HG03135 (cell line): Measurements from ENCODE around the gene USP37.

Source experiments
- ATAC-seq: cut with Tn5 transposase; IDR thresholded peaks from one replicate; pipeline ENCODE4 v1.9.1; 2021; ENCODE audit warnings: mild to moderate bottlenecking, moderate library complexity; ENCODE audit not compliant: unreplicated experiment

Gene USP37

GRCh38 chr2:218568190-218569037, at the start of gene USP37, which contains the start of gene CNOT9:
Gene USP37, minus strand, starts transcription at chr2:218568351. Its CDS starts 9,698 bp downstream, at chr2:218558653.
Gene CNOT9, plus strand, starts transcription at chr2:218568839. Its CDS starts 116 bp downstream, at chr2:218568955.
- peak; percentile 77 for ATAC-seq

- no peak for ATAC-seq
Measured at GRCh38 chr2:218615868-218616315, 47.7 kb upstream of the USP37 start.

- no peak for ATAC-seq
Measured at GRCh38 chr2:218607436-218608115, 39.4 kb upstream of the USP37 start, which contains the start of gene PLCD4. Gene PLCD4, plus strand, starts transcription at chr2:218607899. Its CDS starts 7,841 bp downstream, at chr2:218615740.

- no peak for ATAC-seq
Measured at GRCh38 chr2:218605432-218605831, 37.3 kb upstream of the USP37 start.

GRCh38 chr2:218585541-218585940, 17.4 kb upstream of the USP37 start:
- ATAC-seq: no peak

GRCh38 chr2:218583983-218584850, 16.1 kb upstream of the USP37 start:
- ATAC-seq: no peak

GRCh38 chr2:218582076-218582475, 13.9 kb upstream of the USP37 start:
- ATAC-seq: peak; percentile 57

GRCh38 chr2:218578272-218578877, 10.2 kb upstream of the USP37 start:
- ATAC-seq: no peak

GRCh38 chr2:218577482-218578220, 9.5 kb upstream of the USP37 start:
- no peak for ATAC-seq

GRCh38 chr2:218576854-218577253, 8.7 kb upstream of the USP37 start:
- no peak for ATAC-seq

GRCh38 chr2:218570850-218571249, 2.7 kb upstream of the USP37 start:
- no peak for ATAC-seq

- no peak for ATAC-seq
Measured at GRCh38 chr2:218569661-218570500, 1.7 kb upstream of the USP37 start.

- peak; percentile 19 for ATAC-seq
Measured at GRCh38 chr2:218569038-218569431, 884 bp upstream of the USP37 start.

GRCh38 chr2:218567797-218568189, 358 bp downstream of the USP37 start:
- peak; percentile 39 for ATAC-seq

- no peak for ATAC-seq
Measured at GRCh38 chr2:218566296-218566695, 1.9 kb downstream of the USP37 start.

GRCh38 chr2:218564056-218564455, 4.1 kb downstream of the USP37 start:
- ATAC-seq: no peak

- no peak for ATAC-seq
Measured at GRCh38 chr2:218558986-218559385, 9.2 kb downstream of the USP37 start.

- no peak for ATAC-seq
Measured at GRCh38 chr2:218557941-218558340, 10.2 kb downstream of the USP37 start.

- ATAC-seq: no peak
Measured at GRCh38 chr2:218555527-218555926, 12.6 kb downstream of the USP37 start.
